Peyer's patch (tissue), 4 donors: ENCODE measurements around the gene USPL1.

ENCODE experiments used
- POLR2A ChIP-seq, 2 donors: fragments of 450-650 bp; IDR thresholded peaks; one replicate each; pipeline ENCODE4 v1.5.1; 2017; ENCODE audit warnings: antibody characterized with exemption in 2 of 2, mild to moderate bottlenecking in 2 of 2, moderate library complexity in 2 of 2
- TF ChIP-seq, protein P1 (sequence below), 6 experiments: fragments of 450-650 bp in 4 of 6; fragments of 200-600 bp in 2 of 6; sonication (generic) in 1 of 6; IDR thresholded peaks; one replicate each; pipeline ENCODE4 v1.5.1; 2017 to 2019; ENCODE audit warnings: antibody characterized with exemption in 6 of 6, mild to moderate bottlenecking in 3 of 6, moderate library complexity in 1 of 6

DNA sequence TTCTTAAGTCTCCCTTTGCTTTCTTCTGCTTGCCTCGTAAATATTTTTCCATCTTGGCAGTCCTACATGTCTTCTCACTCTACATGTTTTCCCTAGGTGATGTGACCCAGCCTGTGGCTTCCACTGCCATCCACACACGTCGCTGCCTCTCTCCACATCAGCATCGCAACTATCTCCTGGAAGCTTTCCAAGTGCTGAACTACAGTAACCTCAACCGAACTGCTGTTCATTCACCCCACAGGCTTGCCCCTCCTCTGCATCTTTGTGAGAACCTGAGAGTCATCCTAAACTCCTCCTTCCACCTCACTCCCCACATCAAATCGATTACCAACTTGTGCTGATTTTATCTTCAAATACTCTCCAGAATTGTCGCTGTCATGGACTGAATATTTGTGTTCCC is 41.2 kb upstream of the USPL1 start:
- TF ChIP-seq POLR2A (IDR thresholded peaks at IDR 0.05): no peak
- TF ChIP-seq, protein P1, sequence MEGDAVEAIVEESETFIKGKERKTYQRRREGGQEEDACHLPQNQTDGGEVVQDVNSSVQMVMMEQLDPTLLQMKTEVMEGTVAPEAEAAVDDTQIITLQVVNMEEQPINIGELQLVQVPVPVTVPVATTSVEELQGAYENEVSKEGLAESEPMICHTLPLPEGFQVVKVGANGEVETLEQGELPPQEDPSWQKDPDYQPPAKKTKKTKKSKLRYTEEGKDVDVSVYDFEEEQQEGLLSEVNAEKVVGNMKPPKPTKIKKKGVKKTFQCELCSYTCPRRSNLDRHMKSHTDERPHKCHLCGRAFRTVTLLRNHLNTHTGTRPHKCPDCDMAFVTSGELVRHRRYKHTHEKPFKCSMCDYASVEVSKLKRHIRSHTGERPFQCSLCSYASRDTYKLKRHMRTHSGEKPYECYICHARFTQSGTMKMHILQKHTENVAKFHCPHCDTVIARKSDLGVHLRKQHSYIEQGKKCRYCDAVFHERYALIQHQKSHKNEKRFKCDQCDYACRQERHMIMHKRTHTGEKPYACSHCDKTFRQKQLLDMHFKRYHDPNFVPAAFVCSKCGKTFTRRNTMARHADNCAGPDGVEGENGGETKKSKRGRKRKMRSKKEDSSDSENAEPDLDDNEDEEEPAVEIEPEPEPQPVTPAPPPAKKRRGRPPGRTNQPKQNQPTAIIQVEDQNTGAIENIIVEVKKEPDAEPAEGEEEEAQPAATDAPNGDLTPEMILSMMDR (IDR thresholded peaks at IDR 0.05): no peak
